Endothelial cell of umbilical vein (primary cell): ENCODE data around the gene BTBD2. TPM values are rescaled to one million over a fixed set of nuclear protein-coding genes. Genes with fewer than 3 reads are reported as not detected.

Experiments
- BruUV-seq: library from RNA; stranded (reverse); fragments of 400-500 nt; replicated peaks from 2 replicates; lab custom pipeline; 2021; lab: Mats Ljungman, UMichigan
- CTCF ChIA-PET: fragments of 300-600, 350-600 bp; sonication (Branson Sonifier 250); formaldehyde crosslinking; loops from one replicate; lab custom pipeline; 2021; ENCODE audit warnings: antibody characterized with exemption, inconsistent platforms; lab: Charles Lee
- POLR2A ChIA-PET: fragments of 300-600, 350-600 bp; sonication (Branson Sonifier 250); formaldehyde crosslinking; loops from one replicate; lab custom pipeline; 2021; ENCODE audit warnings: antibody characterized with exemption, inconsistent platforms; lab: Charles Lee
- DNase-seq: peaks from one replicate; pipeline ENCODE4 v3.0.0-alpha.2; 2011; ENCODE audit warnings: low read depth, low spot score
- FAIRE-seq: peaks from 2 replicates; lab custom pipeline; 2011; peaks lifted over from hg19 to GRCh38; lab: Jason Lieb, UNC
- H2AFZ ChIP-seq: 2 replicates; pipeline ENCODE4 v1.6.0; 2012; ENCODE audit warnings: low read depth, low read length, control low read depth, inconsistent platforms
- H3K27ac ChIP-seq: 2 replicates; pipeline ENCODE4 v1.5.1; 2011; ENCODE audit warnings: low read depth, mild to moderate bottlenecking, control low read depth, low read length, moderate library complexity; ENCODE audit not compliant: insufficient read depth
- H3K27me3 ChIP-seq, 2 experiments: 2 replicates each; pipeline versions ENCODE4 v1.6.0 to v1.6.1; 2011; ENCODE audit warnings: low read length in 2 of 2, mixed read lengths in 1 of 2; ENCODE audit not compliant: control insufficient read depth in 2 of 2, insufficient read depth in 2 of 2
- H3K36me3 ChIP-seq, 2 experiments: 2 replicates in 1 of 2; 3 replicates in 1 of 2; pipeline ENCODE4 v1.5.1; 2011; ENCODE audit warnings: low read length in 2 of 2, mild to moderate bottlenecking in 1 of 2, moderate library complexity in 1 of 2; ENCODE audit not compliant: control insufficient read depth in 2 of 2, insufficient read depth in 2 of 2; ENCODE audit errors: extremely low read depth in 1 of 2
- H3K4me1 ChIP-seq: 3 replicates; pipeline ENCODE4 v1.5.1; 2011; ENCODE audit warnings: mild to moderate bottlenecking, low read length; ENCODE audit not compliant: control insufficient read depth, insufficient read depth; ENCODE audit errors: extremely low read depth
- H3K4me2 ChIP-seq: 2 replicates; pipeline ENCODE4 v1.6.1; 2011; ENCODE audit warnings: low read length, control low read depth, mixed read lengths; ENCODE audit not compliant: insufficient read depth
- H3K4me3 ChIP-seq, 3 experiments: fragments of 200-600 bp in 1 of 3; sonication (generic), shearing (Covaris generic) in 1 of 3; replicated peaks in 1 of 3; 2 replicates each; pipeline ENCODE4 v1.5.1; 2011 to 2016; ENCODE audit warnings: control low read depth in 3 of 3, low read length in 3 of 3, mild to moderate bottlenecking in 2 of 3, inconsistent platforms in 1 of 3, low read depth in 1 of 3, moderate library complexity in 1 of 3; ENCODE audit not compliant: insufficient read depth in 1 of 3
- H3K79me2 ChIP-seq: 2 replicates; pipeline ENCODE4 v1.6.0; 2012; ENCODE audit warnings: low read length, inconsistent platforms; ENCODE audit not compliant: control insufficient read depth, insufficient read depth
- H3K9ac ChIP-seq: replicated peaks from 2 replicates; pipeline ENCODE3; 2011; ENCODE audit warnings: low read length, control low read depth; ENCODE audit not compliant: insufficient read depth; ENCODE audit errors: extremely low read depth
- H3K9me1 ChIP-seq: replicated peaks from 3 replicates; pipeline ENCODE4 v1.6.0; 2011; ENCODE audit warnings: mild to moderate bottlenecking, low read length; ENCODE audit not compliant: control insufficient read depth, insufficient read depth; ENCODE audit errors: extremely low read depth
- H3K9me3 ChIP-seq: replicated peaks from 2 replicates; pipeline ENCODE4 v1.5.1; 2012; ENCODE audit warnings: low read length, inconsistent platforms; ENCODE audit not compliant: control insufficient read depth, insufficient read depth
- H4K20me1 ChIP-seq: replicated peaks from 2 replicates; pipeline ENCODE3; 2011; ENCODE audit warnings: mild to moderate bottlenecking, low read length; ENCODE audit not compliant: control insufficient read depth, insufficient read depth; ENCODE audit errors: extremely low read depth
- EZH2 ChIP-seq: IDR thresholded peaks from 2 replicates; pipeline ENCODE4 v1.6.1; 2012; ENCODE audit warnings: borderline replicate concordance, low read depth, mild to moderate bottlenecking, moderate library complexity, low read length, inconsistent platforms; ENCODE audit not compliant: severe bottlenecking
- FOS ChIP-seq: IDR thresholded peaks from 2 replicates; pipeline ENCODE4 v1.6.1; 2011; ENCODE audit warnings: mild to moderate bottlenecking, low read length, moderate library complexity, borderline replicate concordance; ENCODE audit not compliant: insufficient read depth
- GATA2 ChIP-seq: IDR thresholded peaks from 2 replicates; pipeline ENCODE4 v1.7.0; 2011; ENCODE audit warnings: low read depth, mild to moderate bottlenecking, moderate library complexity, mixed read lengths, low read length; ENCODE audit not compliant: insufficient read length, insufficient read depth
- JUN ChIP-seq: IDR thresholded peaks from 2 replicates; pipeline ENCODE4 v1.6.1; 2011; ENCODE audit warnings: borderline replicate concordance, low read depth; ENCODE audit not compliant: insufficient read length, insufficient read depth
- MYC ChIP-seq: IDR thresholded peaks from one replicate; pipeline ENCODE4 v1.6.1; 2011; ENCODE audit warnings: mild to moderate bottlenecking, low read depth, low read length
- POLR2A ChIP-seq: IDR thresholded peaks from 2 replicates; pipeline ENCODE4 v1.6.1; 2012; ENCODE audit warnings: low read depth, mild to moderate bottlenecking, control low read depth, low read length
- dilution Hi-C: fragments of 300-500 bp; cut with MboI; formaldehyde crosslinking; loops from one replicate; pipeline ENCODE4 v1.15.0; 2019; ENCODE audit warnings: low sequenced_read_pairs; ENCODE audit not compliant: extremely low pct_ligation_motif_present
- intact Hi-C: fragments of 100-400 bp; cut with micrococcal nuclease; formaldehyde crosslinking; loops from one replicate; pipeline ENCODE4 v1.10.0; 2022
- polyA plus RNA-seq, 4 experiments: library from polyadenylated mRNA; depleted of rRNA in 3 of 4; stranded (reverse) in 3 of 4; unstranded in 1 of 4; fragments of >200 nt; gene quantifications; 2 replicates each; pipeline versions ENCODE4 v1.2.1 to v1.2.3, GENCODE V29; 2011 to 2012; ENCODE audit warnings: missing spikeins in 1 of 4
- total RNA-seq: library from RNA; stranded (reverse); gene quantifications from 2 replicates; pipeline ENCODE4 v1.2.3, GENCODE V29; 2021
- TF ChIP-seq, protein P1 (sequence below), 2 donors: IDR thresholded peaks; 1 replicate in 1 of 2; 2 replicates in 1 of 2; pipeline ENCODE4 v1.5.1; 2011; ENCODE audit warnings: low read length in 2 of 2, mild to moderate bottlenecking in 2 of 2, moderate library complexity in 2 of 2, control low read depth in 1 of 2, inconsistent platforms in 1 of 2, low read depth in 1 of 2; ENCODE audit not compliant: insufficient read depth in 1 of 2; ENCODE audit errors: extremely low read depth in 1 of 2
- TF ChIP-seq, protein P2 (sequence below): IDR thresholded peaks from 2 replicates; pipeline ENCODE4 v1.6.1; 2011; ENCODE audit not compliant: insufficient read depth, insufficient read length

BTBD2 gene
- total and polyA plus RNA-seq, 2 donors (not counting 3 experiments of a cell fraction or from before 2014, with no cell fraction given): 59.2 to 78.2 TPM

DNA sequence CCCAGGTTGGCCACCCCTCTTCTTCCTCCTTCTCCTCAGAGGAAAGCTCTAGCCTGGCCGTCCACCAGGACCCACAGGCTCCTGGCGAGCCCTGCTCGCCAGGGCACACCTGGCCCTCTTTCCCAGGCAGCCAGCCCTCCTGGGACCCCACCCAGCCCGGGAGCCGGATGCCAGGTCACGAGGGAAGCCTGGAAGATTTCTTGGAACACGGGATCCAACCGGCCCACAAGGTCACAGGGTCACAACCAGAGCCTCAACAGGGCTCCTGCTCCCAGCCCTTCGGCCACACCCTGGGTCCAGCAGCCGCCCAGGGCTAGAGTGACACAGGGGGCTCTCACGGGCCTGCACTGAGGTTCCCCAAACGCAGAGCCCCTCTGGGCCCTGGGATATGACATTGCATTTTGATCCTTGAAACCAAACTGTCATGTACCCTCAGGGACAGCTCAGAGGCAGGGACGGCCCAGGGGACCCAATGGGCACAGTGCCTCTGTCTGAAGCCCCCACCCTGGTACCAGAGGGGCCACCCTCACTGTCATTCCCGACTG, 30.1 kb upstream of the BTBD2 start:
- Histone ChIP-seq H3K4me3 (no peak overlapping the region), H3K9me3 (no peaks in the 10 kb centered on the region), H3K27me3 (no peaks in the 10 kb centered on the region), H2AFZ (no peak overlapping the region), H3K9me1 (no peaks in the 10 kb centered on the region), H3K79me2 (peaks cover 48% of the 10 kb centered on the region), H4K20me1 (no peaks in the 10 kb centered on the region), H3K36me3 (peaks cover 4 to 39% of the 10 kb centered on the region in 2 experiments), H3K4me2 (no peak overlapping the region), H3K27ac (no peak overlapping the region), H3K4me1 (peaks cover 38% of the 10 kb centered on the region), H3K9ac (no peak overlapping the region)
- TF ChIP-seq EZH2 (no peak), JUN (no peak), MYC (no peak), FOS (no peak), POLR2A (no peak), GATA2 (no peak)
- TF ChIP-seq, protein P1, sequence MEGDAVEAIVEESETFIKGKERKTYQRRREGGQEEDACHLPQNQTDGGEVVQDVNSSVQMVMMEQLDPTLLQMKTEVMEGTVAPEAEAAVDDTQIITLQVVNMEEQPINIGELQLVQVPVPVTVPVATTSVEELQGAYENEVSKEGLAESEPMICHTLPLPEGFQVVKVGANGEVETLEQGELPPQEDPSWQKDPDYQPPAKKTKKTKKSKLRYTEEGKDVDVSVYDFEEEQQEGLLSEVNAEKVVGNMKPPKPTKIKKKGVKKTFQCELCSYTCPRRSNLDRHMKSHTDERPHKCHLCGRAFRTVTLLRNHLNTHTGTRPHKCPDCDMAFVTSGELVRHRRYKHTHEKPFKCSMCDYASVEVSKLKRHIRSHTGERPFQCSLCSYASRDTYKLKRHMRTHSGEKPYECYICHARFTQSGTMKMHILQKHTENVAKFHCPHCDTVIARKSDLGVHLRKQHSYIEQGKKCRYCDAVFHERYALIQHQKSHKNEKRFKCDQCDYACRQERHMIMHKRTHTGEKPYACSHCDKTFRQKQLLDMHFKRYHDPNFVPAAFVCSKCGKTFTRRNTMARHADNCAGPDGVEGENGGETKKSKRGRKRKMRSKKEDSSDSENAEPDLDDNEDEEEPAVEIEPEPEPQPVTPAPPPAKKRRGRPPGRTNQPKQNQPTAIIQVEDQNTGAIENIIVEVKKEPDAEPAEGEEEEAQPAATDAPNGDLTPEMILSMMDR (IDR thresholded peaks at IDR 0.05; ENCODE audit: extremely low read depth in 1 of 2, insufficient read depth in 1 of 2, low read depth in 1 of 2, low read length in 2 of 2): no peak
- TF ChIP-seq, protein P2, sequence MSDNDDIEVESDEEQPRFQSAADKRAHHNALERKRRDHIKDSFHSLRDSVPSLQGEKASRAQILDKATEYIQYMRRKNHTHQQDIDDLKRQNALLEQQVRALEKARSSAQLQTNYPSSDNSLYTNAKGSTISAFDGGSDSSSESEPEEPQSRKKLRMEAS: no peak
- no TSS peak for BruUV-seq
- POLR2A ChIA-PET: no interaction called here
- intact Hi-C loops: no loop called here
- CTCF ChIA-PET: no interaction called here
- no peak for FAIRE-seq
- no peak for DNase-seq
- dilution Hi-C loops: no loop called here
